HG02870 (cell line): Measurements from ENCODE around the gene GLB1L3.
"Not testable (repeated sequence)": the region's sequence is repeated elsewhere in the genome, so short reads cannot be mapped to it uniquely, and the experiment has no call there.

Source experiments
- ATAC-seq: cut with Tn5 transposase; IDR thresholded peaks from one replicate; pipeline ENCODE4 v1.9.1; 2021; ENCODE audit warnings: mild to moderate bottlenecking, moderate library complexity; ENCODE audit not compliant: unreplicated experiment

Gene GLB1L3

GRCh38 chr11:134341805-134342571, 65.8 kb downstream of the GLB1L3 start:
- no peak for ATAC-seq

GRCh38 chr11:134342572-134343340, 66.6 kb downstream of the GLB1L3 start:
- ATAC-seq, result no peak

- ATAC-seq, result no peak
Measured at GRCh38 chr11:134343646-134344045, 67.5 kb downstream of the GLB1L3 start.

GRCh38 chr11:134344497-134345236, 68.5 kb downstream of the GLB1L3 start:
- ATAC-seq, result not testable (repeated sequence)

- ATAC-seq, result no peak
Measured at GRCh38 chr11:134345237-134345550, 69.0 kb downstream of the GLB1L3 start.

- no peak for ATAC-seq
Measured at GRCh38 chr11:134346101-134346975, 70.2 kb downstream of the GLB1L3 start.

GRCh38 chr11:134346976-134347350, 70.8 kb downstream of the GLB1L3 start:
- no peak for ATAC-seq

GRCh38 chr11:134347441-134347840, 71.3 kb downstream of the GLB1L3 start:
- ATAC-seq, result no peak

GRCh38 chr11:134349109-134349801, 73.1 kb downstream of the GLB1L3 start:
- ATAC-seq, result peak; percentile 42

GRCh38 chr11:134349802-134350355, 73.7 kb downstream of the GLB1L3 start:
- ATAC-seq, result no peak

- peak; percentile 79 for ATAC-seq
Measured at GRCh38 chr11:134350381-134350780, 74.2 kb downstream of the GLB1L3 start.

- ATAC-seq, result no peak
Measured at GRCh38 chr11:134352111-134352510, 75.9 kb downstream of the GLB1L3 start.

GRCh38 chr11:134355136-134355535, 79.0 kb downstream of the GLB1L3 start:
- ATAC-seq, result no peak

- ATAC-seq, result no peak
Measured at GRCh38 chr11:134355656-134356055, 79.5 kb downstream of the GLB1L3 start.

- no peak for ATAC-seq
Measured at GRCh38 chr11:134356656-134357544, 80.7 kb downstream of the GLB1L3 start.

- ATAC-seq, result no peak
Measured at GRCh38 chr11:134357545-134357839, 81.3 kb downstream of the GLB1L3 start.

- no peak for ATAC-seq
Measured at GRCh38 chr11:134358165-134358855, 82.1 kb downstream of the GLB1L3 start.

- ATAC-seq, result no peak
Measured at GRCh38 chr11:134358856-134359490, 82.8 kb downstream of the GLB1L3 start.
